IMR-90 (cell line): ENCODE results near the gene SYT2. TPM values are rescaled to one million over a fixed set of nuclear protein-coding genes. Genes with fewer than 3 reads are reported as not detected.

ENCODE experiments used
- ATAC-seq: fragments of 200-7000 bp; cut with Tn5 transposase; 2 replicates; pipeline ENCODE4 v1.9.1; 2020; ENCODE audit warnings: low read depth, mild to moderate bottlenecking, moderate library complexity
- BruUV-seq: library from RNA; stranded (reverse); fragments of 400-500 nt; replicated peaks from 2 replicates; lab custom pipeline; 2021; lab: Mats Ljungman, UMichigan
- CTCF ChIA-PET: fragments of 300-600 bp; formaldehyde crosslinking; extraction: SDS; loops from one replicate; lab custom pipeline; 2021; ENCODE audit warnings: antibody characterized with exemption; lab: Yijun Ruan, JAX
- POLR2A ChIA-PET: fragments of 300-600 bp; sonication (Branson Sonifier 250); formaldehyde crosslinking; loops from one replicate; lab custom pipeline; 2022; ENCODE audit warnings: antibody characterized with exemption; ENCODE audit not compliant: unreplicated experiment; lab: Charles Lee
- DNase-seq: peaks from one replicate; pipeline ENCODE4 v3.0.0; 2013
- H2AFZ ChIP-seq: replicated peaks from 2 replicates; pipeline ENCODE3; 2013; ENCODE audit warnings: low read length, mild to moderate bottlenecking; ENCODE audit not compliant: poor library complexity
- H2AK5ac ChIP-seq: 2 replicates; pipeline ENCODE4 v1.6.1; 2013; ENCODE audit warnings: low read depth, low read length, inconsistent platforms
- H2AK9ac ChIP-seq: replicated peaks from 2 replicates; pipeline ENCODE3; 2013; ENCODE audit warnings: mild to moderate bottlenecking, low read depth, low read length, moderate library complexity; ENCODE audit not compliant: poor library complexity
- H2BK120ac ChIP-seq: 2 replicates; pipeline ENCODE4 v1.6.1; 2013; ENCODE audit warnings: low read depth, low read length, inconsistent platforms
- H2BK15ac ChIP-seq: 3 replicates; pipeline ENCODE4 v1.6.1; 2013; ENCODE audit warnings: low read depth, low read length, inconsistent platforms
- H2BK20ac ChIP-seq: 2 replicates; pipeline ENCODE4 v1.6.1; 2013; ENCODE audit warnings: low read depth, mild to moderate bottlenecking, inconsistent platforms, low read length, moderate library complexity
- H2BK5ac ChIP-seq: 2 replicates; pipeline ENCODE4 v1.6.1; 2013; ENCODE audit warnings: mild to moderate bottlenecking, low read depth, low read length, inconsistent platforms; ENCODE audit not compliant: poor library complexity, severe bottlenecking
- H3K14ac ChIP-seq: replicated peaks from 2 replicates; pipeline ENCODE4 v1.6.1; 2013; ENCODE audit warnings: low read depth, low read length, inconsistent platforms
- H3K18ac ChIP-seq: 2 replicates; pipeline ENCODE4 v1.6.1; 2013; ENCODE audit warnings: low read depth, low read length, control low read depth
- H3K23ac ChIP-seq: 2 replicates; pipeline ENCODE4 v1.6.1; 2013; ENCODE audit warnings: low read depth, low read length, inconsistent platforms
- H3K27ac ChIP-seq: 2 replicates; pipeline ENCODE4 v1.5.1; 2013; ENCODE audit warnings: mild to moderate bottlenecking, control low read depth, low read length; ENCODE audit not compliant: insufficient read depth
- H3K27me3 ChIP-seq: 2 replicates; pipeline ENCODE4 v1.6.1; 2013; ENCODE audit warnings: low read length; ENCODE audit not compliant: control insufficient read depth, insufficient read depth
- H3K36me3 ChIP-seq: 2 replicates; pipeline ENCODE4 v1.6.1; 2013; ENCODE audit warnings: low read length, mixed read lengths; ENCODE audit not compliant: control insufficient read depth, insufficient read depth
- H3K4ac ChIP-seq: 2 replicates; pipeline ENCODE4 v1.6.1; 2013; ENCODE audit warnings: low read depth, low read length, inconsistent platforms
- H3K4me1 ChIP-seq: 2 replicates; pipeline ENCODE4 v1.6.1; 2013; ENCODE audit warnings: low read length, mixed read lengths; ENCODE audit not compliant: control insufficient read depth, insufficient read depth
- H3K4me2 ChIP-seq: 2 replicates; pipeline ENCODE4 v1.6.1; 2013; ENCODE audit warnings: low read depth, mild to moderate bottlenecking, control low read depth, low read length, moderate library complexity
- H3K4me3 ChIP-seq: 2 replicates; pipeline ENCODE4 v1.5.1; 2013; ENCODE audit warnings: low read depth, mild to moderate bottlenecking, control low read depth, low read length, moderate library complexity; ENCODE audit not compliant: insufficient read depth
- H3K56ac ChIP-seq: 2 replicates; pipeline ENCODE4 v1.6.1; 2013; ENCODE audit warnings: low read length, inconsistent platforms; ENCODE audit not compliant: insufficient read depth; ENCODE audit errors: extremely low read depth
- H3K79me1 ChIP-seq, 2 experiments: 2 replicates each; pipeline ENCODE4 v1.6.1; 2013; ENCODE audit warnings: low read length in 2 of 2, inconsistent platforms in 1 of 2, low read depth in 1 of 2
- H3K9ac ChIP-seq: 2 replicates; pipeline ENCODE4 v1.6.1; 2013; ENCODE audit warnings: low read depth, low read length, control low read depth
- H3K9me1 ChIP-seq: 2 replicates; pipeline ENCODE4 v1.6.1; 2013; ENCODE audit warnings: low read length, inconsistent platforms; ENCODE audit not compliant: insufficient read depth
- H3K9me3 ChIP-seq: 2 replicates; pipeline ENCODE4 v1.6.1; 2013; ENCODE audit warnings: low read length; ENCODE audit not compliant: control insufficient read depth, insufficient read depth
- H4K20me1 ChIP-seq: 2 replicates; pipeline ENCODE4 v1.6.1; 2013; ENCODE audit warnings: low read length, inconsistent platforms; ENCODE audit not compliant: insufficient read depth
- H4K5ac ChIP-seq: 2 replicates; pipeline ENCODE4 v1.6.1; 2013; ENCODE audit warnings: mild to moderate bottlenecking, low read depth, low read length, control low read depth
- H4K8ac ChIP-seq, 2 experiments: 2 replicates each; pipeline ENCODE4 v1.6.1; 2013; ENCODE audit warnings: low read depth in 2 of 2, low read length in 2 of 2, control low read depth in 1 of 2, inconsistent platforms in 1 of 2
- H4K91ac ChIP-seq: 2 replicates; pipeline ENCODE4 v1.6.1; 2013; ENCODE audit warnings: low read depth, low read length, inconsistent platforms; ENCODE audit not compliant: insufficient read depth
- BHLHE40 ChIP-seq: fragments of 150-350 bp; IDR thresholded peaks from 2 replicates; pipeline ENCODE4 v1.6.1; 2016; ENCODE audit warnings: mild to moderate bottlenecking, low read depth, low read length
- CHD1 ChIP-seq: IDR thresholded peaks from 2 replicates; pipeline ENCODE4 v1.6.1; 2012; ENCODE audit warnings: low read depth, low read length, improper control_type of control experiment
- FOS ChIP-seq: fragments of 150-350 bp; IDR thresholded peaks from 2 replicates; pipeline ENCODE4 v1.6.1; 2016; ENCODE audit warnings: low read depth, low read length
- MAFK ChIP-seq: IDR thresholded peaks from 2 replicates; pipeline ENCODE4 v1.6.1; 2012; ENCODE audit warnings: low read depth, low read length, improper control_type of control experiment
- RAD21 ChIP-seq: IDR thresholded peaks from 2 replicates; pipeline ENCODE4 v1.6.1; 2012; ENCODE audit warnings: low read length, improper control_type of control experiment
- WGBS, 2 experiments: methylation state at CpG; one replicate each; pipeline versions ENCODE4 v1.1.5 to v1.1.7; 2013; ENCODE audit warnings: missing lambda C conversion rate in 2 of 2; ENCODE audit not compliant: insufficient read length in 1 of 2; ENCODE audit errors: extremely low coverage in 2 of 2; 5-methylcytosine and 5-hydroxymethylcytosine counted together
- dilution Hi-C: fragments of 300-500 bp; cut with HindIII; formaldehyde crosslinking; loops from one replicate; pipeline ENCODE4 v1.14.3; 2018; ENCODE audit warnings: low sequenced_read_pairs; ENCODE audit not compliant: unreplicated experiment
- in situ Hi-C: fragments of 300-500 bp; cut with MboI; formaldehyde crosslinking; loops from 3 replicates; pipeline ENCODE4 v1.14.3; 2019; ENCODE audit warnings: low sequenced_read_pairs, inconsistent platforms, mixed read lengths
- intact Hi-C: fragments of 100-400 bp; cut with micrococcal nuclease; formaldehyde crosslinking; loops from 2 replicates; pipeline ENCODE4 v1.10.0; 2022
- polyA plus RNA-seq, 3 experiments: library from polyadenylated mRNA; depleted of rRNA; stranded (reverse); fragments of >200 nt; gene quantifications; 2 replicates each; pipeline ENCODE4 v1.2.3, GENCODE V29; 2012; ENCODE audit warnings: low replicate concordance in 1 of 3
- total RNA-seq: library from RNA; depleted of rRNA; stranded (reverse); fragments of >200 nt; gene quantifications from 2 replicates; pipeline ENCODE4 v1.2.3, GENCODE V29; 2012
- TF ChIP-seq, protein P1 (sequence below): conservative IDR thresholded peaks from 2 replicates; pipeline ENCODE4 v1.5.1; 2012; ENCODE audit warnings: mild to moderate bottlenecking, low read depth, low read length, improper control_type of control experiment

The SYT2 gene
- total and polyA plus RNA-seq, 2 of the 4 experiments (the other 2 are of a cell fraction), result under 0.01 TPM

DNA sequence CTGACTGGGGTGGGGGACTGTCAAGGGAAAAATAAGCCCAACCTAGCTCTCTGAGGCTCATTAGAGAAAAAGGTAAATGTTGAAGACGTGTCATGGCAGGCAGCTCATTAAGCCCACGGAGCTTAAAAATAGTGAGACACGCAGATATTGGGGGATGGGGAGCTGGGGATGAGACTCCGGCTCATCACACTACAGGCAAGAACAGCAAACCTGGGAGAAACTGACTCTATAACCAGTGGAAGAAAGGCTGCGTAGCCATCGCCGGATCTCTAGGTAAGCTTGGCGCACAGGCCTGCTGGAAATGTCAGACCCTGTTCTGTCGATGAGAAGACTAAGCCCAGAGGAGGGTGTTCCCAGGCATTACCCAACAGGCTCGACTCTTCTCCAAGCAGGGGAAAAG, 78.0 kb downstream of the SYT2 start:
- Histone ChIP-seq H2BK15ac (no peak overlapping the region), H3K9me1 (no peaks in the 10 kb centered on the region), H4K5ac (no peak overlapping the region), H3K27me3 (peaks cover 24% of the 10 kb centered on the region), H3K4me2 (no peak overlapping the region), H3K36me3 (no peaks in the 10 kb centered on the region), H3K4ac (no peak overlapping the region), H4K8ac (no peak overlapping the region), H3K56ac (no peak overlapping the region), H3K4me1 (no peaks in the 10 kb centered on the region), H2AK5ac (no peak overlapping the region), H3K4me3 (no peak overlapping the region), H2BK120ac (no peak overlapping the region), H3K27ac (no peak overlapping the region), H4K91ac (no peak overlapping the region), H2BK5ac (no peak overlapping the region), H3K9ac (no peak overlapping the region), H3K18ac (no peak overlapping the region), H3K9me3 (no peaks in the 10 kb centered on the region), H2AFZ (no peak overlapping the region), H4K20me1 (no peaks in the 10 kb centered on the region; the same call in 1 of the 2 replicates), H3K14ac (no peak overlapping the region), H2AK9ac (no peak overlapping the region), H2BK20ac (no peak overlapping the region), H3K79me1 (no peaks in the 10 kb centered on the region), H3K23ac (no peak overlapping the region)
- DNase-seq (no peak), ATAC-seq (no peak)
- TF ChIP-seq CHD1 (no peak), RAD21 (no peak), BHLHE40 (no peak), MAFK (no peak), FOS (no peak)
- TF ChIP-seq, protein P1, sequence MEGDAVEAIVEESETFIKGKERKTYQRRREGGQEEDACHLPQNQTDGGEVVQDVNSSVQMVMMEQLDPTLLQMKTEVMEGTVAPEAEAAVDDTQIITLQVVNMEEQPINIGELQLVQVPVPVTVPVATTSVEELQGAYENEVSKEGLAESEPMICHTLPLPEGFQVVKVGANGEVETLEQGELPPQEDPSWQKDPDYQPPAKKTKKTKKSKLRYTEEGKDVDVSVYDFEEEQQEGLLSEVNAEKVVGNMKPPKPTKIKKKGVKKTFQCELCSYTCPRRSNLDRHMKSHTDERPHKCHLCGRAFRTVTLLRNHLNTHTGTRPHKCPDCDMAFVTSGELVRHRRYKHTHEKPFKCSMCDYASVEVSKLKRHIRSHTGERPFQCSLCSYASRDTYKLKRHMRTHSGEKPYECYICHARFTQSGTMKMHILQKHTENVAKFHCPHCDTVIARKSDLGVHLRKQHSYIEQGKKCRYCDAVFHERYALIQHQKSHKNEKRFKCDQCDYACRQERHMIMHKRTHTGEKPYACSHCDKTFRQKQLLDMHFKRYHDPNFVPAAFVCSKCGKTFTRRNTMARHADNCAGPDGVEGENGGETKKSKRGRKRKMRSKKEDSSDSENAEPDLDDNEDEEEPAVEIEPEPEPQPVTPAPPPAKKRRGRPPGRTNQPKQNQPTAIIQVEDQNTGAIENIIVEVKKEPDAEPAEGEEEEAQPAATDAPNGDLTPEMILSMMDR, result no peak
- 92% methylated on average over 7 of the region's 10 CpGs; no CpG with 5 or more reads in 1 of the 2 experiments for WGBS, 2 experiments
- intact Hi-C loops (no loop called here), dilution Hi-C loops (no loop called here), in situ Hi-C loops (no loop called here)
- POLR2A ChIA-PET, result interaction anchor here (0.6 kb wide), 1 partner anchor 173 kb away, joined by 3 read pairs; no protein-coding TSS in a partner anchor
- CTCF ChIA-PET, result no interaction called here
- no TSS peak for BruUV-seq
